ENCODE data around the gene ABHD1.

The ABHD1 gene

GRCh38 chr2:27086724-27087593, 36.7 kb upstream of the ABHD1 start, which contains the start of gene KHK:
KHK (plus strand) TSS chr2:27086772; CDS start chr2:27087260, 488 bp downstream.
- in situ Hi-C loops (cut with MboI; ENCODE audit: low sequenced_read_pairs) = no loop called here

GRCh38 chr2:27087823-27088410, 35.7 kb upstream of the ABHD1 start:
- in situ Hi-C loops (cut with MboI; ENCODE audit: low sequenced_read_pairs) = no loop called here

DNA sequence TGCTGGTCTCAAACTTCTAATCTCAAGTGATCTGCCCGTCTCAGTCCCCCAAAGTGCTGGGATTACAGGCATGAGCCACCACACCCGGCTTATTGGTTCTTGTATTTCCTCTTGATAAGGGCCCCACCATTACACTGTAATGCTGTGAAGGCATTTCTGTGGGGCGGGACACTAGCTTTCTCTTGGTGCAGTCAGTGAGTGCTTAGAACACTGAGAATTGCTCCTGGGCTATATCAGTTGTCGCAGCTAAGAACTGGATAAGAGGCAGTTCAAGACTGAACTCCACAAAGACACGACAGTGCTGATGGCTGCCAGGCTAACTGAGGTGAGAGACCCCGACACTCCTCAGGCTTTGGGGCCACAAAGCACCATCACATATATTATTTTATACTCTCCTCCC, 35.0 kb upstream of the ABHD1 start:
- in situ Hi-C loops (cut with MboI; ENCODE audit: low sequenced_read_pairs) = no loop called here

- in situ Hi-C loops (cut with MboI; ENCODE audit: low sequenced_read_pairs) = no loop called here
These were observed 34.3 kb upstream of the ABHD1 start for GRCh38 chr2:27089111-27089954.

DNA sequence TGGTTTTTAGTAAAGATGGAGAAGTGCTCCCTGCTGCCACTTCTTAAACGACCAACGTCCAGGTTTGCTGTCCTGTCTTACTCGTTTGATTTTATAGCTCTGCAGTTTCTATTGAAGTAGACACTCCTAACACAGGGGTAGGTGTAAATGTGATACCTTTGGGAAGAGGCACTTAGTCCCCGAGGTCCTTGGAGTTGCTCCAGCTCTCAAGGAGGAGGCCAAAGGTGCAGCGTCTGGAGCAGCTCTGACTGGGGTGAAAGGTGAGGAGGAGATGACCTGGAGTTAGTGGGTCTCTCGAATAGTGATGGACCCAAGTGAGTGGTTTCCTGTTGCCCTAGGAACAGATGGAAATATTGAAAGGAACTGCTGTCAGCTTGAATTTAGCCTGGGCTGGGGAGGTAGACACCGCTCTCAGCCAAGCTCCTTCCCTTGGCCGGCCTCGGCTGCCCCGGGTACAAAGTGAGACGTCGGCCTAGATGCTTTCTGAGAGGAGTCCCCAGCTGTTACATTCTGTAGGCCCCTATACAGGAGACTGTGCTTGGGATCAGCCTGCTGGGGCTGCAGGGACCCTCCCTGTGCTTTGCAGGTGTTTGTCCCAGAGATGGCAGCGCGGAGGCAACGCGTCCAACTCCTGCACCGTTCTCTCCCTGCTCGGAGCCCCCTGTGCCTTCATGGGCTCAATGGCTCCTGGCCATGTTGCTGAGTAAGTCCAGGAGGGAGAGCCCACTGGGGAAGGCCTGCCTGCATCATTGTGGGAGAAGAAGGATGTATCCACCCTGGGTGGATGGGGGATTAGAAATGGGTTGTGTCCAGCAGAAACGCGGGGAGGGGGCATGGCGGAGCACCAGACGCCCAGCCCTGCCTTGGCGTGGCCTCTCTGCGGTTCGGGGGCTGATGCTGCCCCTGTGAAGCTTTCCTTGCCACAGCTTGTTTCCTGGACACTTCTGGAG, 31.6 kb upstream of the ABHD1 start:
- in situ Hi-C loops (cut with MboI; ENCODE audit: low sequenced_read_pairs) = no loop called here

DNA sequence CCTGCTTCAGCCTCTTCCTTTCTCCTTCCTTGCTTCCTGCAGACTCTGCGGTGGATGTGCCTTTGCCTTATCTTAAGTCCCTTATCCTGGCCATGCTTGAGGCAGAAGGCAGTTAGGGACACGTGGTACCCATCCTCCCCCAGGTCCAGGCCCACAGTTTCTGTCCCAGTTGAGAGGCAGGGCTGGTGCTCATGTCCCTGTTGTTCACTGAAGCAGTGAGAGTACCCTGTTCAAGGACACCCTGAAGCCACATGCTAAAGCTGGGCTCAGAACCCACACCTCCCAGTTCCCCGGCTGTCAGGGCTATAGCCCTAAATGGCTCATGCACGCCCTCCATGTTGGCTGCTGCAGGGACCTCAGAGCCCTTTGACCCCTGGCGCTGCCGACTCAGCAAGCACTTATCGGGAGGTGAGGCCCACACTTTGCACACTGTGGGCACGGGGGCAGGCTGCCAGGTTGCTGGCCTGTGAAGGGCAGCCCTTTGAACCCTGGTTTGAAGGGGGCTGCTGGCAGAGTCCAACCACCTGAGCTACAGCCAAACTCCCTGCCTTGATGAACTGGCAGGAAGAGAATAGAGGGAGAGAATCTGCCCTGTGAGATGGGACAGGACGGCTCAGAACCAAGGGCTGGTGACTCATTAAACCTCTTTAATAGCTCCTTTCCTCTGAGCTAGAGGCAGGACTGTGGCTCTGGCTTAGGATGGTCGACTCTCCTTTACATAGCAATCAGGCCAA, 30.8 kb upstream of the ABHD1 start:
- in situ Hi-C loops (cut with MboI; ENCODE audit: low sequenced_read_pairs) = no loop called here

- in situ Hi-C loops (cut with MboI; ENCODE audit: low sequenced_read_pairs) = no loop called here
These were observed 29.9 kb upstream of the ABHD1 start for GRCh38 chr2:27093430-27094352.

DNA sequence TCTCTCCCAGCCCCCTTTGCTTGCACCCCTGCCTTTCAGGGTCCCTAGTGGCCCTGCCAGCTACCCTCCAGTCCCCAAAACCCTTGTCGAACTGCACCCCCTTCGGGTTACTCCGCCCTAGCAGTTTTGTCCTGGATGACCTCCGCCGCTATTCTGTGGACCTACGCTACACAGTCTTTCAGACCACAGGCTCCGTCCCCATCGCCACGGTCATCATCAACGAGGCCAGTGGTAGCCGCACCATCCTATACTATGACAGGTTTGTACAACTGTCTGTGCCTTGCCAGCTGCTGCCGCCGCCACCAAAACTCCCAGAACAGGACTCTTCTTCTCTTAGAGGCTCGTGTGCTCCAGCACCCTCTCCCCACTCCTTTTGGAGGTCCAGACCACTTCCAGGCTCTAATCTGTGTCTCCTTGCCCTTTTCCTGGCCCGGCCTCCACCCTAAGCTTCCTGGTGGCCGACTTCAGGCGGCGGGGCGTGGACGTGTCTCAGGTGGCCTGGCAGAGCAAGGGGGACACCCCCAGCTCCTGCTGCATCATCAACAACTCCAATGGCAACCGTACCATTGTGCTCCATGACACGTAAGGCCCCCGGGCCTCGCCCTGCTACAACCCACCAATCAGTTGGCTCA, 29.1 kb upstream of the ABHD1 start:
- in situ Hi-C loops (cut with MboI; ENCODE audit: low sequenced_read_pairs) = no loop called here

GRCh38 chr2:27095427-27095744, 28.2 kb upstream of the ABHD1 start:
- in situ Hi-C loops (cut with MboI; ENCODE audit: low sequenced_read_pairs) = no loop called here

DNA sequence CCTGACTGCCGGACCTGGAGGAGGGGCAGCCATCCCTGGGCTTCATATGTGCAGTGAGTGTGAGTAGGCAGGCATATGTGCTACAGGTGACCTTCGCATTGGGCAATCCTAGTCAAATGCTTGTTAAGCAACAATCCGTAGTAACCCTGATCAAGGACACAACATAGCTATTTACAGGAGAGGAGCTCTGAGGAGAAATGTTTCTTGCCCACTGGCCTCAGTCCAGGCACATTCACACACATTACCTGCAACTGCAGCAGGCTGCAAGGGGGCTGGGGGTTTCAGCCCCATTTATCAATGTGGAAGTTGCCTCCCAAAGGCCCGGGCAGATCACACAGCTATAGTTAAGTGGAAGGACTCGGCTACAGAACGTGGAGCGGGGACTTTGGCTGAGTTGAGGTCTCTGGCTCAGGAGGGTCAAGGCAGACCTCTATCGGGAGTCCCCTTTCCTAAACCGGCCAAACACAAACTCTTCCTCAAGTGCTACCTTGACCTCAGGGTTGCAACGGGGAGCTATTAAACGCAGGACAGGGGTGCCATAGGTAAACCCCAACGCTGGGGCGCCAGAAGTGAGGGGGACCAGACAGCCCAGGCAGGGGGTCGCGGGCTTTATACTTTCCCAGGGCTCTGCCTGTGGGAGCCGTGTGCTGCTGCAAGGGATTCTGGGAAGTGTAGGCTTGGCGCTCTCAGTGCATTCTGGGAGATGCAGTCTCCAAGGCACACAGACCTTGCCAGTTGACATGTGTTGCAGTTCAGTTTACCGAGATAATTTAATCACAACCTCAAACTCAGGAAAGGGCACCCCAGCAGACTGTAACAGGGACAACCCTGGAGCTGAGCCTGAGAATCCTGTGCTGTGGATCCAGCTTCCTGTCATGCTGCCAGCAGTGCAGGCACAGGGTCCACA, 27.6 kb upstream of the ABHD1 start:
- in situ Hi-C loops (cut with MboI; ENCODE audit: low sequenced_read_pairs) = no loop called here

DNA sequence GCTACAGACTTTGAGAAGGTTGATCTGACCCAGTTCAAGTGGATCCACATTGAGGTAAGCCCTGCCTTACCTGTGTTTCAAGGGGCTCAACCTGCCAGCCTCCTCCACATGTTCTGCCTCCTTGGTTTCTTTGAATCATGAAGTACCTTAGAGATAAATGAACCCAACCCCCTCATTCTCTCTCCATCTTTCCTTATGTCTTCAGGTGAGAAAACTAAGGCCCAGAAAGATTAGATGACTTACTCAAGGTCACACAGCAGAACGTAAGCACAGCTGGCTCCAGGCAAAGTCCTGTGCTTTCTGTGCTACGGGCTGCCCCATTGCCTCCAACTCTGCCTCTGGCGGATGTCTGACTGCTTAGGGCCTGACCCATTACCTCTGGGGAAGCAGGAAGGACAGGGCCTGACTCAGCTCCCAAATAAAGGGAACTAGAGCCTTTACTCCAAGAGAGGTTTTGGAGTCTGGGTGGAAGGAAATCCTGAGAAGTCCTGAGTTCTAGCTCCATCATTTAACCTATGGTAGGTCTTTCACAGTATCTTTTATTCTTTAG, 26.8 kb upstream of the ABHD1 start:
- in situ Hi-C loops (cut with MboI; ENCODE audit: low sequenced_read_pairs) = no loop called here

- in situ Hi-C loops (cut with MboI; ENCODE audit: low sequenced_read_pairs) = no loop called here
These were observed 26.3 kb upstream of the ABHD1 start for GRCh38 chr2:27097341-27097740.

GRCh38 chr2:27099334-27099955, 24.2 kb upstream of the ABHD1 start:
- in situ Hi-C loops (cut with MboI; ENCODE audit: low sequenced_read_pairs) = no loop called here

DNA sequence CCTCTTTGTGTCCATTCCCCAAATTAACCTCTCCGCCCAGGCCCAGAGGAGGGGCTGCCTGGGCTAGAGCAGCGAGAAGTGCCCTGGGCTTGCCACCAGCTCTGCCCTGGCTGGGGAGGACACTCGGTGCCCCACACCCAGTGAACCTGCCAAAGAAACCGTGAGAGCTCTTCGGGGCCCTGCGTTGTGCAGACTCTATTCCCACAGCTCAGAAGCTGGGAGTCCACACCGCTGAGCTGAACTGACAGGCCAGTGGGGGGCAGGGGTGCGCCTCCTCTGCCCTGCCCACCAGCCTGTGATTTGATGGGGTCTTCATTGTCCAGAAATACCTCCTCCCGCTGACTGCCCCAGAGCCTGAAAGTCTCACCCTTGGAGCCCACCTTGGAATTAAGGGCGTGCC, 23.6 kb upstream of the ABHD1 start:
- in situ Hi-C loops (cut with MboI; ENCODE audit: low sequenced_read_pairs) = loop anchor here (25.0 kb wide), 1 partner anchor 187 kb away; the partner anchor contains the start of genes DNAJC5G and TRIM54

DNA sequence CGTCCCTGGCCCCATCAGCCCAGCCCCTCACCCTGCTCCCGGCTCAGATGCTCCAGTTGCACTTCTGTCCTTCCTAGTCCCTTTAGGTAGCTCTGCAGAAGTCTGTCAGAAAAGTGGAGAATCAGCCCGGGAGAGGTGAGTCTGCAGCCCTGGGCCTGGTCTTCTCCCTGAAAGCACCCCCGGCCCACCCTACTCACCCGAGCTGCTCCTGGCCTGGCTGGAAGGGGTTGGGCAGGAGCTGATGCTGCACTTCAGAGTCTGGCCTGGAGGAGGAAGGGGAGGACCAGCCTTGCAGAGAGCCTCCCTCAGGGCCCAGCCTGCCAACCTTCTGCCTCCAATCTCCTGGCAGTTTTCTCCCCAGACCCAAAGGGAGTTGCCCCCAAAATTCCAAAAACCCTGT, 21.3 kb upstream of the ABHD1 start:
- in situ Hi-C loops (cut with MboI; ENCODE audit: low sequenced_read_pairs) = loop anchor here (25.0 kb wide), 1 partner anchor 185 kb away; the partner anchor contains the start of genes DNAJC5G and TRIM54

GRCh38 chr2:27105981-27106380, 17.6 kb upstream of the ABHD1 start:
- in situ Hi-C loops (cut with MboI; ENCODE audit: low sequenced_read_pairs) = loop anchor here (25.0 kb wide), 1 partner anchor 181 kb away; the partner anchor contains the start of genes DNAJC5G and TRIM54
